Measurements from ENCODE around the gene RABAC1.
A peak's percentile ranks its signal among the peaks of the same experiment; 100 is the strongest.

RABAC1 gene

DNA sequence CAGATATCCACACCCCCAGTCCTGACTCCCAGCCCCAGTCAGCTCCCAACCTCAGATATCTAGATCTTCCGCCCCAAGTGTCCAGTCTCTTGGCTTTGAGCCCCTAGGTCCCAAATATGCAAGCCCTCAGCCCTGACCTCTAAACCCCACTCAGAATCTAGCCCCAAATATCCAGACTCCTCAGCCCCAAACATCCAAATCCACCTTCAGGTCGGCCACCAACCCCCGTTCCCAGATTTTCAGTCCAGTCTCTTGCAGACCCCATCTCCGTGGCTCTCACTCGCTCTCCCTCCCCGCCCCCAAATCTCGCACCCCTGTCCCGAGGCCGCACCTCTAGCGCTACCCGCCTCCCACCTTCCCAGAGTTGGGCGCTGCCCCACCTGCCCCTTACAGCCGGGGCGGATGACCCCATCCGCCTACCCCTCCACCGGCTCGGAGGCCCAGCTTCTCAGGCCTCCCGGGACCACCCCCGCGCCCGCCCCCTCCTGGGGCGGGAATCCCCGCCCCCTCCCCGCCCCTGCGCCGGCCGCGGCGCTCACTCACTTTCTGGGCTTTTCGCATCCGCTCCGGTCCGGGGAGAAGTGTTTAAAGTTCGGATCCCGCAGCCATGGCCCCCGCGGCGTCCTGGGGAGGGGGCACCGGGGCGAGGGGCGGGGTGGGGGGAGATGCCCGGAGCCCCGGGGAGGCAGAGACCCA is 31.5 kb downstream of the RABAC1 start:
- no peak for DNase-seq (ENCODE audit: low read depth)
- peak overlapping the region; percentile 46 for H3K4me3 ChIP-seq (ENCODE audit: low read depth, low read length)
- TF ChIP-seq, protein P1, sequence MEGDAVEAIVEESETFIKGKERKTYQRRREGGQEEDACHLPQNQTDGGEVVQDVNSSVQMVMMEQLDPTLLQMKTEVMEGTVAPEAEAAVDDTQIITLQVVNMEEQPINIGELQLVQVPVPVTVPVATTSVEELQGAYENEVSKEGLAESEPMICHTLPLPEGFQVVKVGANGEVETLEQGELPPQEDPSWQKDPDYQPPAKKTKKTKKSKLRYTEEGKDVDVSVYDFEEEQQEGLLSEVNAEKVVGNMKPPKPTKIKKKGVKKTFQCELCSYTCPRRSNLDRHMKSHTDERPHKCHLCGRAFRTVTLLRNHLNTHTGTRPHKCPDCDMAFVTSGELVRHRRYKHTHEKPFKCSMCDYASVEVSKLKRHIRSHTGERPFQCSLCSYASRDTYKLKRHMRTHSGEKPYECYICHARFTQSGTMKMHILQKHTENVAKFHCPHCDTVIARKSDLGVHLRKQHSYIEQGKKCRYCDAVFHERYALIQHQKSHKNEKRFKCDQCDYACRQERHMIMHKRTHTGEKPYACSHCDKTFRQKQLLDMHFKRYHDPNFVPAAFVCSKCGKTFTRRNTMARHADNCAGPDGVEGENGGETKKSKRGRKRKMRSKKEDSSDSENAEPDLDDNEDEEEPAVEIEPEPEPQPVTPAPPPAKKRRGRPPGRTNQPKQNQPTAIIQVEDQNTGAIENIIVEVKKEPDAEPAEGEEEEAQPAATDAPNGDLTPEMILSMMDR (conservative IDR thresholded peaks at IDR 0.05; ENCODE audit: low read depth, low read length): no peak

DNA sequence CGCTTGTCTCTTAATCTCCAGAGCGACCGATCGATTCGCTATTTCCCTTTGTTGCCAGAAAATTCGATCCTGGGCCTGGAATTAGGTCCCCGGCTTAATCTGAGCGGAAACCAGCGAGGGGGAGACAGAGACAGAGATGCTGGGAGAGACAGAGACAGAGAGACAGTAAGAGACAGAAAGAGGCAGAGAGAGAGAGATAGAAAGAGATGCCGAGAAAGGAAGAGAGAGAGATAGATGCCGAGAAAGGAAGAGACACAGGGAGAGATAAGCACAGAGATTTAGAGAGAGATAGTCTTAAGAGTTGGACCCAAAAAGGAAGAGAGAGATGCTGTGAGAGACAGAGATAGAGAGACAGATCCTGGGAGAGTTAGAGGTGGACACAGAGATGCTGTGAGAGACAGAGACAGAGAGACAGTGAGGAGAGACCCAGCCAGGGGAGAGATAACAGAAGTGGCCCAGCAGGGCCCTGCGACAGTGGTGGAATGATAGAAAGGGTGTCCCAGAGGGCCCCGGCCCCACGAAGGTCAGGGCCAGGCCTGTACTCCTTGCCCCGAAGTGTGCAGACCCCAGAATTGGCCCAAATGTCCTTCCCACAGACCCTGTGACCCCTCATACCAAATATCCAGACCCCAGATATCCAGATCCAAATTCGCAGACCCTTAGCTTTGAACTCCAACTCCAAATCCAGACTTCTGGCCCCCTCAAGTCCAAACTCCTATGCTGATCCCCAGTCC is 32.2 kb downstream of the RABAC1 start:
- no peak for DNase-seq (ENCODE audit: low read depth)
- no peak overlapping the region for H3K4me3 ChIP-seq (ENCODE audit: low read depth, low read length)
- TF ChIP-seq, protein P1 (conservative IDR thresholded peaks at IDR 0.05; ENCODE audit: low read depth, low read length): no peak

DNA sequence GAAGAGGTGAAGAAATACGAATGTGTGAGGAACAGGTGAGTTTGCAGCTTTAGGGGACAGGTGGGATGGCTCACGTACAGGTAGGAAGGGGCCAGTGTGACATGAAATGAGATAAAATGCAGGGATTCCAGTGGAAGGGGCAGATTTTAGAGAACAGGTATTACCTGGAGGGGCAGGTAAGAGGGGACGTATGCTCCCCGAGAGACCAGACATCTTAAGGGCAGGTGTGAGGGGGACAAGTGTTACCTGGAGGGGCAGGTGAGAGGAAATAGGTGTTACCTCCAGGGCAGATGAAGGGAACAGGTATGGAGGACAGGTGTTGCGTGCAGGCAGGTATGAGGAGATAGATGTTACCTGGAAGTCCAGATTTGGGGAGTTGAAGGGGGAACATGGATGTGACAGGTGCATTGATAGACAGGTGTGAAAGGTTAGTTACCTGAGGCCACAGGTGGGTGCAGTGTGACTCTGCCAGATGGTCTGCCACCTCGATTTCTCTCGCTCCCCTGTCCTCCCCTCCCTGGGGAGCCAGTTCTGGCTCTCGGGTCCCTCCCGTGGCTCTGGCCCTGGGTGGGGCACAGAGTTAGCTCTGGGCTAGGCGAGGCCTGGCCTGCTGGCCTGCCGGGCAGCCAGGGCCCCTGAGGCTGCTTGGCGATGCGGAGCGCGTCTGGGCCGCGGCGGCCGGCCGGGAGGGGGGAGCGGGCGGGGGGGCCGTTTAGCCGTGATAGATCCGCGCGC is 32.9 kb downstream of the RABAC1 start:
- TF ChIP-seq, protein P1 (conservative IDR thresholded peaks at IDR 0.05; ENCODE audit: low read depth, low read length): no peak

GRCh38 chr19:41925208-41926003 is 33.7 kb downstream of the RABAC1 start:
- no peak overlapping the region for H3K4me3 ChIP-seq (ENCODE audit: low read depth, low read length)
- no peak for DNase-seq (ENCODE audit: low read depth)
- TF ChIP-seq, protein P1 (conservative IDR thresholded peaks at IDR 0.05; ENCODE audit: low read depth, low read length): no peak

More for the DNA sequence above, 32.9 kb downstream of the RABAC1 start:
- H3K4me3 ChIP-seq (ENCODE audit: low read depth, low read length): no peak overlapping the region
- no peak for DNase-seq (ENCODE audit: low read depth)

DNA sequence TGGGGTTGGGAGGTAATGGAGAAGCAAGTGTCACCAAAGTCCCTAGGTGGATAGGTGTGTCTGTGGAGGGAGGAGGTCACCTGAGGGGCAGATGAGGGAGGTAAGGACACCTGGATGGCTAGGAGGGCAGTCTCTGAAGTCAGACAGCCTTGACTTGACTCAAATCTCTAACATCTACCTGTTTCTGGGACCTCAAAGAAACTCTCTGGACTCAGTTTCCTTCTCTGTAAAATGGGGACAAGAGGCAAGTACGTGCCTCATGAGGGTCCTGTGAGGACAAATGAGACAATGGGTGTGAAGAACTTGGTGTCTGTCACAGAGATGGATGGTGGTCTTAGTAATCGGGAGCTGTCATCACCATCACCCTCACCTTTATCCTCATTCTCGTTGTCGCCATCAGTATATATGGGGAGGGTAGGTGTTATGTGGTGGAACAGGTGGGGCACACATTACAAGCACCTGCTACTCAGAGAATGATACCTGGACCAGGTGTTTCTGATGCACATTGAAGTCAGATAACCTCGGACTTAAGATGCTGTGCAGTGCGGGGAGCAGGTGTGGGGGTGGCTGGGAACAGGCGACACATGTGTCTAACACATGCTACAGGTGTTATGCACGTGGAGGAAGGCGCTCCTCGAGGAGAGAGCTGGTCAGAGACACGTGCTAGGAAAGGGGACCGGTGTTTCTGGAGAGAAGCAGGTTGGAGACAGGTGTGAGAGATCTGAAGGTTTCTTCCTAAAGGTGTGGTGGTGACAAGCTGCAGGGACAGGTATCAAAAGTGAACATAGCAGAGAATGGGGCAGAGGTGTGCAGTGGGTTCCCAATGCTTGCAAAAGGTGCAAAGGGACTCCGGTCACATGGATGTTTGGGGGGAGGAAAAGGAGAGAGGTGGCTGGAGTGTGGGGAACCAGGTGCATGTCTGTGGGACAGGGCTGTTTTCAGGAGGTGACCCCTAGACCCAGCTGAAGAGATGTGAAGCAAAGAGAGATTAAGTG is 34.7 kb downstream of the RABAC1 start:
- TF ChIP-seq, protein P1 (conservative IDR thresholded peaks at IDR 0.05; ENCODE audit: low read depth, low read length): no peak
- no peak overlapping the region for H3K4me3 ChIP-seq (ENCODE audit: low read depth, low read length)
- no peak for DNase-seq (ENCODE audit: low read depth)
